LHCN-M2 (cell line): ENCODE data around the gene OGFRL1. TPM values are rescaled to one million over a fixed set of nuclear protein-coding genes. Genes with fewer than 3 reads are reported as not detected.

Source experiments
- DNase-seq: peaks from one replicate; pipeline ENCODE4 v3.0.0-alpha.2; 2012; ENCODE audit warnings: low read depth
- total RNA-seq: library from RNA; depleted of rRNA; stranded (reverse); fragments of >200 nt; gene quantifications from 2 replicates; pipeline ENCODE4 v1.2.3, GENCODE V29; 2014

OGFRL1 gene
- total RNA-seq, 1 experiment from 2014 or later: 30.7 TPM

DNA sequence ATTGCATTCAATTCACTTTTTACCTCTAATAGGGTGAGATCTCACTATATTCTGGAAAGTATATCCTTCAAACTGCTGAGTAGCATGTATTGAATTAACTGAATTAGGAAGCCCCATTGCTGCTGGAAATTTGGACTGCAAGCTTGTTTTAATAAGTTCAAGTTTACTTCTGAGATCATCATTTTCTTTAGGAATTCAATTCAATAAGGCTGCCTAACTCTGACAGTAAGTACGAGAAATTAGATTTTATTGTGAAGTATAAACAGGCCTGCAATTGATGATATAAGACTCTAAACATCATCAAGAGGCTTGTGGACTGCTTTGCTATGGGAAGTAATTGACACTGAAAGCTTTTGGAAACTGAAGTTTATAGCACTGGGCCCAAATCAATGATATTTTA lies 44.4 kb downstream of the OGFRL1 start:
- DNase-seq: no peak

DNA sequence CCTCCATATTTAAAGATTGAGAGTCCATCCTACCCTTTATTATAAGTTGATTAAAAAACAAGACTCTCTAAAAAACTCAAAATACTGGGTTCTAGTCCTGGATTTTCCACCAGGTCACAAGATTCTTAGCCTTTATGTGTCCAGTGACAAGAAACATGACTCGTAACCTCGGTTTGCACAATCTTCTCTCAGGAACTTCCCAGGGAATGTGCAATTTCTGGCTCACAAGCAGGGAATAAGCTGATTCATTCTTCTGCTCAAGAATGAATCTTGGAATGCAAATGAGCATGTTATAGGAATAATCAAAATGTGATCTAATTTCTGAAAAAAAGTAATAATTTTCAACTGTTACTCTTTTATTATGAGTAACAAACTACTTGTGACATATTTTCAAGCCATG lies 45.1 kb downstream of the OGFRL1 start:
- DNase-seq: peak; percentile 85

DNA sequence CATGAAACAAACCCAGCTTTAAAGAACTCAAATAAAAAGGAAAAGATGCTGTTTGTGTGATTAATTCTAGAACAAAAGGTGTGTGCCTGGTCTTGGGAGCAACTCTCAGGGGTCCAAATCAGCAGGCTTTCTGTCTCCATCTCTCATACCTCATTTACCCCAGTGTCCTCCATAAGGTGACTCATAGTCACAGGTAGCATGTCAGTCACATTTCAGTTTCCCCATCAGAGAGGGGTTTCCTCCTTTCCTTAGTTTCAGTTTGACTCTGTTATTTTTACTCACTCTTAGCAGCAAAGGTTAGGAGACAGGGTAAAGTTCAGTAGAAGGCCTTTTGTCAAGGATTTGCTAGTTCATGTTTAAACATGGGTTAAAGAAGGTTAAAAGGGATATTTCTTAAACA lies 46.2 kb downstream of the OGFRL1 start:
- DNase-seq: no peak

DNA sequence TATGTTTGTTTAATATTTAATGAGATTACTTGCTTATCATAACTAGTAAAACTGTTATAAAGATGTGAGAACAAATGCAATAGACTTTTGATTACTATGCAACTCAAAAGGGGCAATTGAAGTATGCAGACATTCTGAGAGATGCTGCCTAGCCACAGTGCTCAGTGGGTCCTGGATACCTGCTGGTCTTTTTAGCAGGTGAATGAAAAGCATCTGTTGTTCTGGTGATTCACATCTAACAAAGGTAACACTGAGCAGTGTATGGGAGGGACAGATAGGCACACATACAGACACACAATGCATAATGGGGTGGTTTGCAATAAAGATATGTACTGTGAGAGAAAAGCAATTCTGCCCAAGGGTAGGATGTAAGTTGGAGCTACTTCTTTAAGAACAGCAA lies 46.9 kb downstream of the OGFRL1 start:
- no peak for DNase-seq

DNA sequence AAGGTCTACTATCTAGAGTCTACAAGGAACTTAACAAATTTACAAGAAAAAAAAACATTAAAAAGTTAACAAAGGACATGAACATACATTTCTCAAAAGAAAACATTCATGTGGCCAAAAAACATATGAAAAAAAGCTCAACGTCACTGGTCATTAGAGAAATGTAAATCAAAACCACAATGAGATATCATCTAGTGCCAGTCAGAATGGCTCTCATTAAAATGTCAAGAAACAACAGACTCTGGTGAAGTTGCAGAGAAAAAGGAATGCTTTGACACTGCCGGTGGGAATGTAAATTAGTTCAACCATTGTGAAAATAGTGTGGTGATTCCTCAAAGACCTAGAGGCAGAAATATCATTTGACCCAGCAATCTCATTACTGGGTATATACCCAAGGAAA lies 48.3 kb downstream of the OGFRL1 start:
- no peak for DNase-seq

DNA sequence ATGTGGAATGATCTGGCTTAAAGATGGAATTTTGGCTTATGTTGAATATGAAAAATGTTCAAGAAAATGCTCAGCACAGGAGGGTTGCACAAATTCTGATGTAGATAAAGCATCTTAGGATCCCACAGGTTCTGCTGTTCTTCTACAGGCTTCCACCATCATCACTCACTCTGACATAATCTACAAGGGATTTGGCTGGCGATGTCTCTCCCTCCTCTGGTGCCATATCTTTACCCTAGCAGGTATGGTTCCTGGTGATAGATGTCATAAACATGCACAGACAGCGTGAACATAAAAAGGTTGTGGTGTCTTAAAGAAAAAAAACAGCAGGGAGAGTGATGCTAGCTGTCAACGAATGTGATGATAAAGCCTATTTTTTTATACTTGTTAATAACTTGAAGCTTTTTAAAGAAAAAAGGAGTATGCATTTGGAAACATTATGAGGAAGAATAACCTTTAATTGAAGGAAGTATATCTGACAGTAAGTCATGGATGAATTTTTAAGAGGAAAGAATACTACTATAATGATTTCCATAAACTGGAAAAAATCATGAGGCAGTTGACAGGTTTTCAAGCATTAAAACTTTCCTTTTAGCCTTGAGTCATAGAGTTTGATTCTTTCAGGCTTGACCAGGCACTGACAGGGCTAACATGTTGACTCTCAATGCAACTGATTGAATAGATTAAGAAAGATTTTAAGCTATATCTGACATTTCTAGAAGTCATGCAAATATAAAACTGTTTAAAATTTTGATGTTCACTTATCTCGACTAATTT lies 50.1 kb downstream of the OGFRL1 start:
- DNase-seq: no peak

DNA sequence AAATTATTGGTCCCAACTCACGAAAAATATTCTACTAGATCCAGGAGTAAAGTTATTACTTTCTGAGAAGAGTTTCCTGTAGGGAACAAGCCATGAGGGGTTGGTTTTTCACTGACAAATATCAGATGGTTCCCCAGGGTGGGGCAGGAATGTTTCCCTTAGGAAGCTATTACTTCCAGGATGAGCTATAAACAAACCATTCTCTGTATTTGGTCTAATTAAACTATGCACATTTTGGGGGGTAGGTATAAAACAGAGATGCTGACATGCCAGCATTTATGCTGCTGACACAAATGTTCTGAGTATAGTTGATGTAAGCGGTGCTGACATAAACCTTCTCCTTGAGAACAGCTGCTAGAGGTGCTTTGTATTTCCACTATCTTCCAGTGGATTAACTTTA lies 54.2 kb downstream of the OGFRL1 start:
- DNase-seq: no peak

DNA sequence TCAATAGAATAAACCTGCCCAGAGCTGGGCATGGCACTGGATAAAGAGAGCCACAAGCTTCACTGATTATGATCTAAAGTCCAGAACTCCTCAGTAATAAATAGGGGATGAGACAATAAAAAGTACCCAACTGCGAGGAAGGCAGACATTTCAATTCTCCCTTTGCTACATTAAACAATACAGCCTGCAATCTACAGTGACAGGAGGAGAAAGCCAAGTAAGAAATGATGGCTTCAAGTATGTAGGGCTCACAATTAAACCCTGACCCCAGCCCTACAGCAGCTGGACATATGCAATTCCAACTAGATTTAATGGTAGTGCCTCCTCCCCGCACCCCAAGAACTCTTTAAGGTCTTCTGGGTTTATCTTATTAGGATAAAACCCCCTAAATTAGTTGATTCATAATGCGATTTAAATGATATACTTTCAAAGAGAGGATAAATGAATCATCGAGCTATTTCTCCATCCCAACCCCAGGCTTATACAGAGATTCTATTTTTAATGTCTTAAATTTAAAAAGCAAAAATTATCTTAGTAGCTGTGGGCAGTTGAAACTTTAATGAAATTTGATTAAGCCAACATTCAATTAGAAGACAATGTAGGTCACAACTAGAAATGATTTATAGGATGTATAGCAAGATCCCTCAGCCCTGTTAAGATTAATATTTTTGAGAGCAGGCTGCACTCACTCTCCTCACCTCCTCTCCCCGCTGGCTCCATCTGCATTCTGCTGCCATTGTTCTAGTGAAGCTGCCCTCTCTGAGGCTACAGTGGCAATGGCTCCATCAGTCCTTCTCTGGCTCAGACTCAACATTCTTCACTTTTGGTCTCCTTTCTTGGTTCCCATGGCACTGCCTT lies 57.1 kb downstream of the OGFRL1 start:
- no peak for DNase-seq

DNA sequence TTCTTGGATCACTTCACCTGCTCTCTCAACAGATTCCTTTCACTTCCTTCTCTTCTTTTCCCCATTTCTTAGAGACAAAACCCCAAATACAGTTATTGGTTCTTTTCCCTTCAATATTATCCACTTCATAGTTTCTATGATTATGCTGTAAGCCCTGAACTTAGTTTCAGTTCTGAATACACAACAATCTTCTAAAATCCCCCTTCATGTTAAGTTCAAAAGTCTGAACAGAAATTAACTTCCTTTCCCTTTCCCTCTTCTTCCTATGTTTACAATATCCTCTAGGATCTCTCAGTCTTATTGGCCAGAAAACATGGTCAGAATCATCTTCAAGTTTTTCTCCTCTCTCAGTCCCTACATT lies 57.7 kb downstream of the OGFRL1 start:
- no peak for DNase-seq

DNA sequence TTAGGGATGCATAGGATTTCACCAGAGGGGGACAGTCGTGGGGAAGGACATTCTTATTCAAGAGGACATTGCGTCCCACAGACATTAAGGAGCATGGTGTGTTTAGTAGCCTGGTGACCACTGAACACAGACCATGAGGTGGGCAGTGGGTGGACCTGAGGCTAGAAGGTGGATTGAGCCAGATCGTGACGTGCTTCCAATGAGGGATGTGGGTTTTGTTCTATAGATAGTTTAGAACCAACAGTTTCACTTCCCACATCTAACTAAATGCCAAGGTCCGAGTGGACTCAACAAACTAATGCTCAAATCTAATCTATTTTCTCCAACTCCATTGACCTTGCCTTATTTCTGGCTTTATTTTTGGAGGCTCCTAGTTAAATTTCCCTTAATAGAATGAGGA lies 58.5 kb downstream of the OGFRL1 start:
- DNase-seq: no peak

DNA sequence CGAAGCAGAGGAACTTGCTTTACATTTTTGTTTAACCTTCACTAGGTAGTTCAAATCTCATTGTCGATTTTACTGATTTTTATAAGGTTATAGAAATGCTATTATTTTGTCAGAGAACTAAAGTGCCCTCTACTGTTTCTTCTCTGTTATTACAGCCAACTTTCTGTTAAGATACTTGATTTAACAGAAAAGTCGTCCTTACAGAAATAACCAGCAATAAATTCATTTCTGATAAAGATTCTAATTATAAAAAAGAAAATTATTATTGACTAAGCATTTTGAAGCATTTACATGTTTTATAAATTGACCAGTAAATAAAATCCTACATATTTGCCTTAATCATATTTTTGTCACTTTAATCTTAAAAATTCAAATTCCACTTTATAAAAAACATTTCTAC lies 60.8 kb downstream of the OGFRL1 start:
- DNase-seq: peak; percentile 55

DNA sequence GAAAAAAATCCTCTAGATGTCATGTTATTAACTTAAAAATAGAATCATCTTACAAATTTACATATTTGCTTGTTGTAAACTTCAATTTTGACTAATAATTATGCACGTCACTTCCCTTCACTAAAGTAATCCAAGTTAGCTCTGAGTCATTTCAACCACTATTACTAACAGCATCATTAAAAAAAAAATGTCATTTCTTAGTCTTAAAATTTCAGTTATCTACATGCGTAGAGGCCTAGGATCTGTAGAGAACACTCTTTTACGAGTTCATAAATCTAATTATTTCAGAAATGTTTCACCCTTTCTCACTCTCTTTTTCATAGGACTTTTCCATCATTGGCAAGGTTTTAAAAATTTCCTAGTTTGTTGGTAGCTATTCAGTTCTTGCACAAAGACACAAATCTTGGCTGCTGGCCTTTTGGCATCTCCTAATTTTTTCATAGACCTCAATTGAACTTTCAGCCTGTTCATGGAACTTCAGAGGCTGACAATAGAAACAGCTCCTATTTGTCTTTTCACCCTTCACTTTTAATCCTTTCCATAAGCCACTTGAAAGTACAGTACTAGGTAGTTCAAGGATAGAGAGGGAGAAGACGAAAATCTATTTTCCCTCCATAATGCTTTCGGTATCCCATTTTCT lies 61.5 kb downstream of the OGFRL1 start:
- peak; percentile 68 for DNase-seq

DNA sequence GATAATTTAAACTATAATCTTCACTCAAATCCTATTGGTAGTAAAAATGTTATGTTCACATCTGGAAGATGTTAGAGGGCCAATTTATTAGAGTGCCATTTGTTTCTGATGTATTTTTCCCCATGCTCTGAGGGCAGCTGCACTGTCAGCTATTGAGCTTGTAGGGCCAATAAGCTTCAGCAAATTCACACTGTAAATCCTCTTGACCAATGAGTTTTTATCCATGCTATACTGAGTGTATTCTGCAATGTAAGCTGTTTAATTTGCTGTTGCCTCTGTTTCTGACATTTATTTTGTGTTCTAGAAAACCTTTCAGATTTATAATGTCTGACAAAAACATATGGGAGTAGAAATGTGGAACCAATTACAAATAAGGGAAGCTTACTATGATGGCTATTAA lies 62.6 kb downstream of the OGFRL1 start:
- DNase-seq: no peak
